ENCODE results near the gene SPAG16. TPM values are rescaled to one million over a fixed set of nuclear protein-coding genes. Genes with fewer than 3 reads are reported as not detected.

The SPAG16 gene
- total and polyA plus RNA-seq, 12 donors, result 8.4 to 28.3 (median 19.1) TPM

DNA sequence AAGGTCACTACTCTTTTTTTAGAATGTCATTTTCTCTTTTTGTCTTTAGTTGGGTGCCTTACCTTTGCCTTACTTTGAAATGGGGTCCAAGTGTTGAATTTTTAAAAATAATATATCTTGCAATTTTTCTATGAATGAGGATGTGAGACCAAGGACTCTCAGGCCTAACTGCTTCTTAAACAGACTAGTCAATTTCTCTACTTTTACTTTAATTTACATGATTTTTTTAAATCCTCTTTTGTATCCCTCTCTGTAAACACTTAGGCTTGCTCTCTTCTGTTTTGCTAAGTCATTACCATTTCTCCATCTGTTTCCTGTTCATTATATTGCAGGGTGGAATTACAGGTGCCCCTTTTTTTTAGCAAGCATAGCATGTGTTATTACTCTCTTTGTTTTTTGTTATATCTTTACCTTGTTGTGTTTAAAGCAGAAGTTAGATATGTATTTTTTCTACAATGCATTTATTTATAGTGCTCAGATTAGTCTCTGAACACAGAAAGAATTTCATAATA, 261.8 kb downstream of the SPAG16 start:
- H3K27me3 ChIP-seq, result no peaks in the 10 kb centered on the region
- no peaks in the 10 kb centered on the region for H3K36me3 ChIP-seq
- no peak for ATAC-seq
- DNase-seq, result no peak
- intact Hi-C loops (cut with DNase I), result no loop called here
- TF ChIP-seq, protein P1, sequence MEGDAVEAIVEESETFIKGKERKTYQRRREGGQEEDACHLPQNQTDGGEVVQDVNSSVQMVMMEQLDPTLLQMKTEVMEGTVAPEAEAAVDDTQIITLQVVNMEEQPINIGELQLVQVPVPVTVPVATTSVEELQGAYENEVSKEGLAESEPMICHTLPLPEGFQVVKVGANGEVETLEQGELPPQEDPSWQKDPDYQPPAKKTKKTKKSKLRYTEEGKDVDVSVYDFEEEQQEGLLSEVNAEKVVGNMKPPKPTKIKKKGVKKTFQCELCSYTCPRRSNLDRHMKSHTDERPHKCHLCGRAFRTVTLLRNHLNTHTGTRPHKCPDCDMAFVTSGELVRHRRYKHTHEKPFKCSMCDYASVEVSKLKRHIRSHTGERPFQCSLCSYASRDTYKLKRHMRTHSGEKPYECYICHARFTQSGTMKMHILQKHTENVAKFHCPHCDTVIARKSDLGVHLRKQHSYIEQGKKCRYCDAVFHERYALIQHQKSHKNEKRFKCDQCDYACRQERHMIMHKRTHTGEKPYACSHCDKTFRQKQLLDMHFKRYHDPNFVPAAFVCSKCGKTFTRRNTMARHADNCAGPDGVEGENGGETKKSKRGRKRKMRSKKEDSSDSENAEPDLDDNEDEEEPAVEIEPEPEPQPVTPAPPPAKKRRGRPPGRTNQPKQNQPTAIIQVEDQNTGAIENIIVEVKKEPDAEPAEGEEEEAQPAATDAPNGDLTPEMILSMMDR (IDR thresholded peaks at IDR 0.05), result no peak
- H3K9me3 ChIP-seq, result no peaks in the 10 kb centered on the region
- H3K4me3 ChIP-seq, result no peak overlapping the region
- H3K27ac ChIP-seq, result no peak overlapping the region
- no peaks in the 10 kb centered on the region for H3K4me1 ChIP-seq

- H3K27ac ChIP-seq, result no peak overlapping the region
- H3K4me1 ChIP-seq, result no peaks in the 10 kb centered on the region
- no peaks in the 10 kb centered on the region for H3K36me3 ChIP-seq
- intact Hi-C loops (cut with DNase I), result no loop called here
- no peak for ATAC-seq
- peaks cover 0 to 26% (median 10%) of the 10 kb centered on the region in 11 donors for H3K9me3 ChIP-seq
- H3K4me3 ChIP-seq, result no peak overlapping the region
- 60 to 75% methylated on average over 1 of the region's 1 CpG for WGBS, 2 donors
- no peaks in the 10 kb centered on the region for H3K27me3 ChIP-seq
- TF ChIP-seq, protein P1 (IDR thresholded peaks at IDR 0.05), result no peak
- DNase-seq, result no peak
Measured at GRCh38 chr2:213551526-213551925, 267.3 kb downstream of the SPAG16 start.

GRCh38 chr2:213559053-213559452, 274.8 kb downstream of the SPAG16 start:
- no peaks in the 10 kb centered on the region for H3K27me3 ChIP-seq
- H3K9me3 ChIP-seq, result peaks cover 0 to 50% (median 15%) of the 10 kb centered on the region in 11 donors
- H3K36me3 ChIP-seq, result no peaks in the 10 kb centered on the region
- no peaks in the 10 kb centered on the region for H3K4me1 ChIP-seq
- H3K27ac ChIP-seq, result no peak overlapping the region
- 38 to 42% methylated on average over 5 of the region's 5 CpGs for whole genome bisulfite sequencing, 2 donors
- ATAC-seq, result no peak
- TF ChIP-seq, protein P1 (IDR thresholded peaks at IDR 0.05), result no peak
- intact Hi-C loops (cut with DNase I), result no loop called here
- no peak for DNase-seq
- H3K4me3 ChIP-seq, result no peak overlapping the region

DNA sequence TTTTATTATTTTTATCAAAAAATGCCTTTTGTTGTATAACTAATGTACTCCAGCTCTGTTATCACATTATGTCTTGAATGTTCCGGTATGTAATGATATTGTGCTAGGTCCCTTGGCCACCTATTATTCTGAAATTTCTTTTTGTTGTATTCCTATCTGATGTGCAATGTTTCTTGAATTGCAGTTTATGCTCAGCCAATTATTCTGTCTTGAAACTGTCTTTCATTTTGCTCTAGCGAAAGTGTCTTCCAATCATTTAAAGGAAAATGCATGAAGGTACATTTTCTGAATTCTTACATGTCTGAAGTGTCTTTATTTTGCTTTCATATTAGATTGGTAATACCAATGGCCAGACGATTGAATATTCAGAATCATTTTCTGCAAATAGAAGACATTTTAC, 277.5 kb downstream of the SPAG16 start:
- no peak for ATAC-seq
- DNase-seq, result no peak
- H3K27me3 ChIP-seq, result no peaks in the 10 kb centered on the region
- no peak overlapping the region for H3K27ac ChIP-seq
- 88 to 90% methylated on average over 3 of the region's 3 CpGs for WGBS, 2 donors
- TF ChIP-seq, protein P1 (IDR thresholded peaks at IDR 0.05), result no peak
- no peaks in the 10 kb centered on the region for H3K36me3 ChIP-seq
- H3K9me3 ChIP-seq, result peaks cover 0 to 34% (median 4%) of the 10 kb centered on the region in 11 donors
- no peaks in the 10 kb centered on the region for H3K4me1 ChIP-seq
- intact Hi-C loops (cut with DNase I), result no loop called here
- H3K4me3 ChIP-seq, result no peak overlapping the region

All from heart right ventricle (tissue), 16 donors.